Endodermal cell (in vitro differentiated cells): ENCODE results near the gene DMP1. TPM values are rescaled to one million over a fixed set of nuclear protein-coding genes. Genes with fewer than 3 reads are reported as not detected.

Experiments
- DNase-seq: peaks from one replicate; pipeline ENCODE4 v3.0.0-alpha.2; 2017
- H3K27ac ChIP-seq: 2 replicates; pipeline ENCODE4 v1.5.1; 2013; ENCODE audit warnings: mild to moderate bottlenecking, low read depth, low read length, moderate library complexity
- H3K27me3 ChIP-seq: 2 replicates; pipeline ENCODE4 v1.6.1; 2013; ENCODE audit warnings: mild to moderate bottlenecking, low read length, moderate library complexity; ENCODE audit not compliant: insufficient read depth, control insufficient read depth, poor library complexity, severe bottlenecking
- H3K36me3 ChIP-seq: 2 replicates; pipeline ENCODE4 v1.7.0; 2013; ENCODE audit warnings: mild to moderate bottlenecking, low read length, moderate library complexity; ENCODE audit not compliant: control insufficient read depth, insufficient read depth
- H3K4me1 ChIP-seq: one replicate; pipeline ENCODE4 v1.7.0; 2013; ENCODE audit warnings: low read length; ENCODE audit not compliant: control insufficient read depth, insufficient read depth
- H3K4me3 ChIP-seq: 2 replicates; pipeline ENCODE4 v1.5.1; 2013; ENCODE audit warnings: mild to moderate bottlenecking, low read length, moderate library complexity
- H3K9ac ChIP-seq: 2 replicates; pipeline ENCODE4 v1.6.1; 2013; ENCODE audit warnings: mild to moderate bottlenecking, low read length, moderate library complexity; ENCODE audit not compliant: poor library complexity, severe bottlenecking; ENCODE audit errors: extremely low read depth
- H3K9me3 ChIP-seq: 2 replicates; pipeline ENCODE4 v1.6.1; 2013; ENCODE audit warnings: mild to moderate bottlenecking, low read length, moderate library complexity; ENCODE audit not compliant: control insufficient read depth
- H3K27ac Mint-ChIP-seq: 2 replicates; pipeline ENCODE4 v1.8.0; 2020; ENCODE audit warnings: mixed read lengths
- H3K27me3 Mint-ChIP-seq: 2 replicates; pipeline ENCODE4 v1.8.0; 2021; ENCODE audit warnings: mild to moderate bottlenecking, mixed read lengths; ENCODE audit not compliant: insufficient read depth
- H3K36me3 Mint-ChIP-seq: 2 replicates; pipeline ENCODE4 v1.8.0; 2020; ENCODE audit warnings: low read depth, mixed read lengths
- H3K4me1 Mint-ChIP-seq: 2 replicates; pipeline ENCODE4 v1.8.0; 2020; ENCODE audit warnings: mixed read lengths
- H3K4me3 Mint-ChIP-seq: 2 replicates; pipeline ENCODE4 v1.8.0; 2020; ENCODE audit warnings: mild to moderate bottlenecking, moderate library complexity, mixed read lengths
- H3K9me3 Mint-ChIP-seq: 2 replicates; pipeline ENCODE4 v1.8.0; 2020; ENCODE audit warnings: mild to moderate bottlenecking, mixed read lengths
- CTCF ChIP-seq: fragments of 200-600 bp; sonication (generic); conservative IDR thresholded peaks from 2 replicates; pipeline ENCODE4 v1.5.0; 2021; ENCODE audit warnings: antibody characterized with exemption, mild to moderate bottlenecking
- WGBS, 2 experiments: methylation state at CpG; one replicate each; pipeline versions ENCODE4 v1.1.5 to v1.1.7; 2013; ENCODE audit warnings: missing lambda C conversion rate in 2 of 2, mixed read lengths in 1 of 2; ENCODE audit not compliant: insufficient coverage in 1 of 2, insufficient read length in 1 of 2; 5-methylcytosine and 5-hydroxymethylcytosine counted together
- total RNA-seq, 2 donors: library from RNA; stranded (reverse); fragmentation: NEBNext Ultra II Directional in 1 of 2; extraction: Animal tissue kit (Norgen Biotek cat#: 25700) in 1 of 2; gene quantifications; 2 replicates in 1 of 2; 3 replicates in 1 of 2; pipeline ENCODE4 v1.2.1, GENCODE V29; 2021

The DMP1 gene
- total RNA-seq, 2 donors from 2014 or later, result 0.09 TPM; not detected in 1

- H3K4me3 Mint-ChIP-seq, result no peak overlapping the region
- no peaks in the 10 kb centered on the region for H3K4me1 Mint-ChIP-seq
- no peaks in the 10 kb centered on the region for H3K4me1 ChIP-seq
- no peaks in the 10 kb centered on the region for H3K27me3 Mint-ChIP-seq
- no peak overlapping the region for H3K9ac ChIP-seq
- 92 to 100% methylated on average over 3 to 5 of the region's 5 CpGs for WGBS, 2 experiments
- H3K27ac Mint-ChIP-seq, result no peak overlapping the region
- H3K9me3 Mint-ChIP-seq, result peaks cover 54% of the 10 kb centered on the region
- no peak for DNase-seq
- H3K4me3 ChIP-seq, result no peak overlapping the region
- peaks cover 40% of the 10 kb centered on the region for H3K9me3 ChIP-seq
- no peak for TF ChIP-seq CTCF
- H3K27me3 ChIP-seq, result no peaks in the 10 kb centered on the region
- no peaks in the 10 kb centered on the region for H3K36me3 Mint-ChIP-seq
- H3K27ac ChIP-seq, result no peak overlapping the region
- H3K36me3 ChIP-seq, result no peaks in the 10 kb centered on the region
These were observed 47.2 kb downstream of the DMP1 start for GRCh38 chr4:87697272-87697671.

GRCh38 chr4:87697945-87698344 lies 47.9 kb downstream of the DMP1 start:
- H3K4me1 Mint-ChIP-seq, result no peaks in the 10 kb centered on the region
- Histone ChIP-seq H3K36me3 (no peaks in the 10 kb centered on the region), H3K9me3 (peaks cover 34% of the 10 kb centered on the region), H3K9ac (no peak overlapping the region), H3K27me3 (no peaks in the 10 kb centered on the region), H3K27ac (no peak overlapping the region), H3K4me1 (no peaks in the 10 kb centered on the region), H3K4me3 (no peak overlapping the region)
- TF ChIP-seq CTCF, result no peak
- no peak for DNase-seq
- H3K36me3 Mint-ChIP-seq, result no peaks in the 10 kb centered on the region
- H3K4me3 Mint-ChIP-seq, result no peak overlapping the region
- H3K27me3 Mint-ChIP-seq, result no peaks in the 10 kb centered on the region
- H3K27ac Mint-ChIP-seq, result no peak overlapping the region
- H3K9me3 Mint-ChIP-seq, result peaks cover 48% of the 10 kb centered on the region
- 94 to 100% methylated on average over 2 of the region's 2 CpGs for WGBS, 2 experiments

GRCh38 chr4:87698394-87698793 lies 48.3 kb downstream of the DMP1 start:
- H3K27ac ChIP-seq, result no peak overlapping the region
- H3K4me1 ChIP-seq, result no peaks in the 10 kb centered on the region
- Mint-ChIP-seq H3K4me1 (no peaks in the 10 kb centered on the region), H3K27me3 (no peaks in the 10 kb centered on the region), H3K4me3 (no peak overlapping the region), H3K9me3 (peaks cover 43% of the 10 kb centered on the region), H3K27ac (no peak overlapping the region), H3K36me3 (no peaks in the 10 kb centered on the region)
- H3K27me3 ChIP-seq, result no peaks in the 10 kb centered on the region
- H3K9ac ChIP-seq, result no peak overlapping the region
- peaks cover 30% of the 10 kb centered on the region for H3K9me3 ChIP-seq
- H3K36me3 ChIP-seq, result no peaks in the 10 kb centered on the region
- H3K4me3 ChIP-seq, result no peak overlapping the region
- WGBS, 2 experiments, result 83 to 100% methylated on average over 1 to 2 of the region's 2 CpGs
- TF ChIP-seq CTCF, result no peak
- no peak for DNase-seq
